Measurements from ENCODE around the gene NFAM1.

- TF ChIP-seq TAF1 (IDR thresholded peaks at IDR 0.05; ENCODE audit: borderline replicate concordance, low read depth, low read length) = no peak
- no peak for TF ChIP-seq POLR2AphosphoS5 (IDR thresholded peaks at IDR 0.05; ENCODE audit: low read depth, low read length)
- no peak for TF ChIP-seq POLR2A (IDR thresholded peaks at IDR 0.05; ENCODE audit: low read depth, low read length)
Measured at GRCh38 chr22:42471441-42471840, 39.2 kb upstream of the NFAM1 start.
